ENCODE data around the gene SP2. TPM values are rescaled to one million over a fixed set of nuclear protein-coding genes. Genes with fewer than 3 reads are reported as not detected.
"Not testable (repeated sequence)": the region's sequence is repeated elsewhere in the genome, so short reads cannot be mapped to it uniquely, and the experiment has no call there.

SP2 gene
- total RNA-seq, 1 donor from 2014 or later, result 198 TPM

GRCh38 chr17:47929218-47930000 lies 33.4 kb downstream of the SP2 start:
- DNase-seq (ENCODE audit: low spot score in 2 of 2), result no peak
- TF ChIP-seq, protein P1, sequence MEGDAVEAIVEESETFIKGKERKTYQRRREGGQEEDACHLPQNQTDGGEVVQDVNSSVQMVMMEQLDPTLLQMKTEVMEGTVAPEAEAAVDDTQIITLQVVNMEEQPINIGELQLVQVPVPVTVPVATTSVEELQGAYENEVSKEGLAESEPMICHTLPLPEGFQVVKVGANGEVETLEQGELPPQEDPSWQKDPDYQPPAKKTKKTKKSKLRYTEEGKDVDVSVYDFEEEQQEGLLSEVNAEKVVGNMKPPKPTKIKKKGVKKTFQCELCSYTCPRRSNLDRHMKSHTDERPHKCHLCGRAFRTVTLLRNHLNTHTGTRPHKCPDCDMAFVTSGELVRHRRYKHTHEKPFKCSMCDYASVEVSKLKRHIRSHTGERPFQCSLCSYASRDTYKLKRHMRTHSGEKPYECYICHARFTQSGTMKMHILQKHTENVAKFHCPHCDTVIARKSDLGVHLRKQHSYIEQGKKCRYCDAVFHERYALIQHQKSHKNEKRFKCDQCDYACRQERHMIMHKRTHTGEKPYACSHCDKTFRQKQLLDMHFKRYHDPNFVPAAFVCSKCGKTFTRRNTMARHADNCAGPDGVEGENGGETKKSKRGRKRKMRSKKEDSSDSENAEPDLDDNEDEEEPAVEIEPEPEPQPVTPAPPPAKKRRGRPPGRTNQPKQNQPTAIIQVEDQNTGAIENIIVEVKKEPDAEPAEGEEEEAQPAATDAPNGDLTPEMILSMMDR (IDR thresholded peaks at IDR 0.05), result no peak
- Histone ChIP-seq H3K4me1 (no peaks in the 10 kb centered on the region), H3K9me3 (no peaks in the 10 kb centered on the region), H3K27ac (no peak overlapping the region), H3K4me3 (no peak overlapping the region), H3K36me3 (peaks cover 19 to 49% of the 10 kb centered on the region in 2 donors), H3K27me3 (no peaks in the 10 kb centered on the region)
- intact Hi-C loops (cut with DNase I), result no loop called here

- intact Hi-C loops (cut with DNase I), result no loop called here
- TF ChIP-seq, protein P1 (IDR thresholded peaks at IDR 0.05), result no peak
- no peak for DNase-seq (ENCODE audit: low spot score in 2 of 2)
- Histone ChIP-seq H3K4me3 (no peak overlapping the region), H3K36me3 (peaks cover 4 to 25% of the 10 kb centered on the region in 2 donors), H3K4me1 (no peaks in the 10 kb centered on the region), H3K9me3 (no peaks in the 10 kb centered on the region), H3K27me3 (no peaks in the 10 kb centered on the region), H3K27ac (no peak overlapping the region)
Measured at GRCh38 chr17:47931848-47932247, 35.8 kb downstream of the SP2 start.

DNA sequence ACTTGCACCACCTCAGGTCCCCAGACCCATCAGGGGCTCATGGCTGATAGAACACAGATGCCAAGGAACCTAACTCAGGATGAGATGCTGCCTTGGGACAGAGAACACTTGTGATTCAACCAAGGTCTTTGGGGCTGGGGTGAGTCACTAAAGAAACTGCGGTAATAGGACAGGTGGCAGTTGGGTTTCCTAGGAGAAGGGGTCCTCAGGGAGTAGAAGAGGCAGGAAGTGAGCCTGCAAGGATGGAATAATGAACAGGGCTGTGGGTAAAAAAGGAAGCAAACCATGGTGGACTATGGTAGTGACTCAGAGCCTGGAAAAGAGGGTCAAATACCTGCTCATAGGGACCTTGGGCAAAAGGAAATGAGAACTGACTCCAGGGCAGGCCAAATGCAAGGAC lies 38.8 kb downstream of the SP2 start:
- intact Hi-C loops (cut with DNase I), result no loop called here
- peaks cover 3 to 5% of the 10 kb centered on the region in 2 donors for H3K36me3 ChIP-seq
- H3K4me3 ChIP-seq, result no peak overlapping the region
- H3K9me3 ChIP-seq, result no peaks in the 10 kb centered on the region
- TF ChIP-seq, protein P1 (IDR thresholded peaks at IDR 0.05), result no peak
- H3K27me3 ChIP-seq, result no peaks in the 10 kb centered on the region
- no peaks in the 10 kb centered on the region for H3K4me1 ChIP-seq
- H3K27ac ChIP-seq, result no peak overlapping the region
- no peak for DNase-seq (ENCODE audit: low spot score in 2 of 2)

- H3K27me3 ChIP-seq; H3K4me1 ChIP-seq; H3K4me3 ChIP-seq; intact Hi-C loops (cut with DNase I); DNase-seq (ENCODE audit: low spot score in 2 of 2); H3K36me3 ChIP-seq; H3K9me3 ChIP-seq; H3K27ac ChIP-seq: not testable (repeated sequence)
Measured at GRCh38 chr17:47935468-47935867, 39.4 kb downstream of the SP2 start.

GRCh38 chr17:47935961-47936360 lies 39.9 kb downstream of the SP2 start:
- intact Hi-C loops (cut with DNase I), result no loop called here

GRCh38 chr17:47937941-47938340 lies 41.9 kb downstream of the SP2 start:
- Histone ChIP-seq H3K27me3 (no peaks in the 10 kb centered on the region), H3K4me1 (peaks cover 7 to 10% of the 10 kb centered on the region in 2 donors), H3K4me3 (no peak overlapping the region), H3K9me3 (no peaks in the 10 kb centered on the region), H3K36me3 (peaks cover 0 to 3% of the 10 kb centered on the region in 2 donors), H3K27ac (no peak overlapping the region)
- intact Hi-C loops (cut with DNase I), result no loop called here
- TF ChIP-seq, protein P1 (IDR thresholded peaks at IDR 0.05), result no peak
- no peak for DNase-seq (ENCODE audit: low spot score in 2 of 2)

More at GRCh38 chr17:47935961-47936360, 39.9 kb downstream of the SP2 start:
- no peak overlapping the region for H3K27ac ChIP-seq
- no peak overlapping the region for H3K4me3 ChIP-seq
- H3K27me3 ChIP-seq, result no peaks in the 10 kb centered on the region
- TF ChIP-seq, protein P1 (IDR thresholded peaks at IDR 0.05), result no peak
- no peak for DNase-seq (ENCODE audit: low spot score in 2 of 2)
- no peaks in the 10 kb centered on the region for H3K9me3 ChIP-seq
- H3K36me3 ChIP-seq, result peaks cover 0 to 3% of the 10 kb centered on the region in 2 donors
- H3K4me1 ChIP-seq, result peaks cover 0 to 3% of the 10 kb centered on the region in 2 donors

Data from ascending aorta (tissue), 2 donors.